HL-60 (cell line): Measurements from ENCODE around the gene DDX18.

Source experiments
- DNase-seq, 2 experiments: peaks; one replicate each; pipeline ENCODE4 v3.0.0-alpha.2; 2010 to 2020; ENCODE audit warnings: low read depth in 1 of 2, low spot score in 1 of 2
- H3K27ac ChIP-seq: fragments of 250-450 bp; sonication (Bioruptor Pico); replicated peaks from 2 replicates; pipeline ENCODE4 v1.5.1; 2020; ENCODE audit warnings: mild to moderate bottlenecking, moderate library complexity
- H3K27me3 ChIP-seq: fragments of 250-450 bp; sonication (Bioruptor Pico); 2 replicates; pipeline ENCODE4 v1.5.1; 2021; ENCODE audit warnings: mild to moderate bottlenecking, moderate library complexity; ENCODE audit not compliant: insufficient read depth, poor library complexity, severe bottlenecking
- H3K4me3 ChIP-seq: replicated peaks from 2 replicates; pipeline ENCODE4 v1.5.1; 2011; ENCODE audit warnings: mild to moderate bottlenecking, control low read depth, low read length; ENCODE audit not compliant: insufficient read depth
- CTCF ChIP-seq: IDR thresholded peaks from one replicate; pipeline ENCODE4 v1.5.1; 2011; ENCODE audit warnings: low read length, control low read depth, inconsistent platforms; ENCODE audit not compliant: insufficient read depth
- GABPA ChIP-seq: IDR thresholded peaks from 2 replicates; pipeline ENCODE4 v1.6.1; 2012; ENCODE audit warnings: low read depth
- POLR2AphosphoS5 ChIP-seq: IDR thresholded peaks from 2 replicates; pipeline ENCODE4 v1.6.1; 2012; ENCODE audit warnings: low read depth
- SPI1 ChIP-seq: IDR thresholded peaks from 2 replicates; pipeline ENCODE4 v1.6.1; 2012; ENCODE audit warnings: low read depth, mild to moderate bottlenecking, borderline replicate concordance
- long read RNA-seq: library from polyadenylated mRNA; unstranded; transcript quantifications from one replicate; pipeline ENCODE4 v2.0.0, GENCODE V29; 2020
- TF ChIP-seq, protein P1 (sequence below): IDR thresholded peaks from 2 replicates; pipeline ENCODE4 v1.6.1; 2012; ENCODE audit warnings: low read depth; ENCODE audit not compliant: insufficient replicate concordance

Gene DDX18
- long read RNA-seq, transcript DDX18-201 (14 exons, 3,796 nt): major isoform, 64 of 95 reads
- long read RNA-seq, partial matches to known transcripts: 13 of 95 reads
- long read RNA-seq, other reads (novel, unspliced or antisense): 18 of 95 reads

GRCh38 chr2:117814417-117815264, at the start of gene DDX18:
TSS of gene DDX18 (plus strand) at chr2:117814691. CDS start at chr2:117814778, 87 bp downstream.
- DNase-seq: peak; percentile 97 to 98
- TF ChIP-seq SPI1 (peak; percentile 76; the same call in 1 of the 2 replicates), GABPA (peak; percentile 96), POLR2AphosphoS5 (peak; percentile 93), CTCF (peak; percentile 99)
- TF ChIP-seq, protein P1, sequence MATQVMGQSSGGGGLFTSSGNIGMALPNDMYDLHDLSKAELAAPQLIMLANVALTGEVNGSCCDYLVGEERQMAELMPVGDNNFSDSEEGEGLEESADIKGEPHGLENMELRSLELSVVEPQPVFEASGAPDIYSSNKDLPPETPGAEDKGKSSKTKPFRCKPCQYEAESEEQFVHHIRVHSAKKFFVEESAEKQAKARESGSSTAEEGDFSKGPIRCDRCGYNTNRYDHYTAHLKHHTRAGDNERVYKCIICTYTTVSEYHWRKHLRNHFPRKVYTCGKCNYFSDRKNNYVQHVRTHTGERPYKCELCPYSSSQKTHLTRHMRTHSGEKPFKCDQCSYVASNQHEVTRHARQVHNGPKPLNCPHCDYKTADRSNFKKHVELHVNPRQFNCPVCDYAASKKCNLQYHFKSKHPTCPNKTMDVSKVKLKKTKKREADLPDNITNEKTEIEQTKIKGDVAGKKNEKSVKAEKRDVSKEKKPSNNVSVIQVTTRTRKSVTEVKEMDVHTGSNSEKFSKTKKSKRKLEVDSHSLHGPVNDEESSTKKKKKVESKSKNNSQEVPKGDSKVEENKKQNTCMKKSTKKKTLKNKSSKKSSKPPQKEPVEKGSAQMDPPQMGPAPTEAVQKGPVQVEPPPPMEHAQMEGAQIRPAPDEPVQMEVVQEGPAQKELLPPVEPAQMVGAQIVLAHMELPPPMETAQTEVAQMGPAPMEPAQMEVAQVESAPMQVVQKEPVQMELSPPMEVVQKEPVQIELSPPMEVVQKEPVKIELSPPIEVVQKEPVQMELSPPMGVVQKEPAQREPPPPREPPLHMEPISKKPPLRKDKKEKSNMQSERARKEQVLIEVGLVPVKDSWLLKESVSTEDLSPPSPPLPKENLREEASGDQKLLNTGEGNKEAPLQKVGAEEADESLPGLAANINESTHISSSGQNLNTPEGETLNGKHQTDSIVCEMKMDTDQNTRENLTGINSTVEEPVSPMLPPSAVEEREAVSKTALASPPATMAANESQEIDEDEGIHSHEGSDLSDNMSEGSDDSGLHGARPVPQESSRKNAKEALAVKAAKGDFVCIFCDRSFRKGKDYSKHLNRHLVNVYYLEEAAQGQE: peak; percentile 58
- Histone ChIP-seq H3K4me3 (peak within 1 kb of the TSS; percentile 95), H3K27ac (peak within 1 kb of the TSS; percentile 86), H3K27me3 (no peaks in the 10 kb centered on the region)

DNA sequence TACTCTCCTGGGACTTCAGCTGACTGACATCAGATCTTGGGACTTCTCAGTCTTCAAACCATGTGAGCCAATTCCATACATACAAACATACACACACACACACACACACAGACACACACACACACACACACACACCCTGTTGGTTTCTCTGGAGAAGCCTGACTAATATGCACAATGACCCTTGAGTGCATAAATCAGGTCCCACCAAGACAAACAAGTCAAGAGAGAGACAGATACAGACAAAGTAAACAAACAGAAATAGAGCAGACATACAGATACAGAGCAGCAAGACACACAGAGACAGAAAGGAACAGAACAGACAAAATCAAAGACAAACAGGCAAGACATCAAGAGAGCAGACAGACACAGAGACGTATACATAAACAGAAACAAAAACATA, 43.8 kb upstream of the DDX18 start:
- no peak overlapping the region for H3K4me3 ChIP-seq
- no peaks in the 10 kb centered on the region for H3K27me3 ChIP-seq
- no peak overlapping the region for H3K27ac ChIP-seq
- TF ChIP-seq, protein P1: no peak
- TF ChIP-seq CTCF (no peak), POLR2AphosphoS5 (no peak), GABPA (no peak), SPI1 (no peak)
- DNase-seq: no peak

- no peak overlapping the region for H3K4me3 ChIP-seq
- no peak overlapping the region for H3K27ac ChIP-seq
- DNase-seq: no peak
- TF ChIP-seq POLR2AphosphoS5: no peak
- TF ChIP-seq CTCF: no peak
- TF ChIP-seq, protein P1: no peak
- TF ChIP-seq SPI1: no peak
- no peak for TF ChIP-seq GABPA
- H3K27me3 ChIP-seq: no peaks in the 10 kb centered on the region
Measured at GRCh38 chr2:117771969-117772630, 42.4 kb upstream of the DDX18 start.
